ENCODE data around the gene LAMTOR2. TPM values are rescaled to one million over a fixed set of nuclear protein-coding genes. Genes with fewer than 3 reads are reported as not detected.

LAMTOR2 gene
- total and polyA plus RNA-seq, 9 donors, result 20.1 to 66.1 (median 24.9) TPM

DNA sequence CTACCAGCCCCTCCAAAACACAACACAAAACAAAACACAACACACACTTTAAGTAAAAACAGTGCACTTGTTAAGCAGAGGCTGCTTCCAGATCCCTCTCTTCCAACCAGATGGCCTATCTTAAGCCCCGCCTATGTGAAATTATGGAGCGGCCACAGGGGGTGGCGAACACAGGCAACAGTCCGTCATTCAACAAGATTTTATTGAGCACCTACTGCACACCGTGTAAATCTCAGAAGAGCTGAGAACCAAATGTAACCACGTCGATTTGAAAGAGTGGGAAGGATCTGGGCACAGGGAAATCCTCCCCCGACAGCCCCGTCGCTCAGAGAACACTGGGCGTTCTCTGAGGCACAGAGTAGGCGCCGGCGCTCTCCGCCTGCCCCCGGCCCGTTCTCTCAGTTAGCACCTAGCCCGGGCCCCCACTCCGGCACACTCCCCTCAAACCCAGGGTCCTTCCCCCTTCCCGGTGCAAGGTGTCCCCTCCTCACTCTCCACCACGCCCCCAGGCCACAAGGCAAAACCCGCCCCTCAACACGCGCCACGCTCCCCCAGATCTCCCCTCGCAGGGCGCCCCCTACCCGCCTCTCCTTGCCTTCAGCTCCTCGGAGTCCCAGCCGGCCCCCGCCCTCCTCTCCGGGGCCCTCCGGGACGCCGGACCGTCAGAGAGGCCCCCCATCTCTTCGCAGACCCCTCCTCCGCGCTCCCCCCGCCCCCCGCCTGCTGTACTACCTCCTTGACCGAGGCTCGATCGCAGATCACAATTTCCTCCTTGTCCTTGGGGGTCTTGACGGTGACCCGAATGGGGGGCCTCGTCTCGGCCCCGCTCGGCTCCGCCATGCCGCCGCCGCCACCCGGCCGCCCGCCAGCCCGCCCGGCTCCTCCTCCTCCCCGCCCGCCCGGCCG, 1.5 kb upstream of the LAMTOR2 start:
- peak overlapping the region; percentile 41 to 82 for H3K27ac ChIP-seq
- intact Hi-C loops (cut with DNase I), result no loop called here
- peak overlapping the region; percentile 83 for H3K4me3 ChIP-seq

DNA sequence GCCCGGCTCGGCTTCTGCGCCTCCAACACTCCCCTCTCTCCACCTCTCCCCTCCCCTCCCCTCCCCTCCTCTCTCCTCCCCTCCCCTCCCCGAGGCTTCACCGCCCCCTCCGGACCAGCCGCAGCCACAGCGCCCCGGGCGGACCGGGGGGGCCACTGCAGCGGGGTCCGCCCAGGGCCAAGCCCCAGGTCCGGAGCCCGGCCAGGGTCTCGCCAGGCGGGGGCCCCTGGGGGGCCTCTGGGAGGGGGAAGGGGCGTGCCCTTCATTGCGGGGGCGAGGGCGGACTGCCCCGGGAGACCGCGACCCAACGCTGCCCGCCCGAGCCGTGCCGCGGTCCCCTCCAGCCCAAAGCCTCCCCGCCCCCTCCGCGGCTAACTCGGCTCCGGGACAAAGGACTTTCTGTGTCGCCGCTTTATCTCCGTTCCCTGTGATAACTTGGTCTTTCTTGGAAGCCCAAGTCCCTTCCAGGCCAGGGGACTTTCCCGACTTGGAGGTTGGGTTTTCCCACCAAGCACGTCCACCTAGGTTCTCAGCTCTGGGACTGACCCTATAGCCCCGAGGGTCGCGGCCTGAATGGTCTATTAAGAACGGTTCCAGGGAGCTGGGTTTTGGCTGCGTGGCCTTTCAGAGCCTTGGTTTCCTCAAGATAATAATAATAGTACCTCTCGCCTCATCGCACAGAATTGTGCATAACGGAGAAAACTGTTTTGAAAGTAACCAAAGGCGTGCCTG, 648 bp upstream of the LAMTOR2 start, which contains the start of gene UBQLN4:
Gene UBQLN4, minus strand, starts transcription at position 31 of the 732 bp plus-strand sequence. CDS start 97 bp downstream, outside the sequence.
- intact Hi-C loops (cut with DNase I), result loop anchor here in 1 of 4 donors (2.0 kb wide), 1 partner anchor 27 kb away; no protein-coding TSS in a partner anchor
- Histone ChIP-seq H3K27me3 (no peaks in the 10 kb centered on the region), H3K36me3 (no peaks in the 10 kb centered on the region), H3K27ac (peak within 1 kb of the TSS; percentile 82 to 84), H3K4me3 (peak within 1 kb of the TSS; percentile 83), H3K4me1 (ENCODE audit: insufficient read depth) (no peaks in the 10 kb centered on the region), H3K9me3 (no peaks in the 10 kb centered on the region)
- peak; percentile 87 to 92 (median 89) for DNase-seq
- WGBS, 3 donors, result 0 to 1% (median 1%) methylated on average over 33 to 46 of the region's 49 CpGs
- no peak for TF ChIP-seq POLR2A (IDR thresholded peaks at IDR 0.05)
- TF ChIP-seq, protein P1, sequence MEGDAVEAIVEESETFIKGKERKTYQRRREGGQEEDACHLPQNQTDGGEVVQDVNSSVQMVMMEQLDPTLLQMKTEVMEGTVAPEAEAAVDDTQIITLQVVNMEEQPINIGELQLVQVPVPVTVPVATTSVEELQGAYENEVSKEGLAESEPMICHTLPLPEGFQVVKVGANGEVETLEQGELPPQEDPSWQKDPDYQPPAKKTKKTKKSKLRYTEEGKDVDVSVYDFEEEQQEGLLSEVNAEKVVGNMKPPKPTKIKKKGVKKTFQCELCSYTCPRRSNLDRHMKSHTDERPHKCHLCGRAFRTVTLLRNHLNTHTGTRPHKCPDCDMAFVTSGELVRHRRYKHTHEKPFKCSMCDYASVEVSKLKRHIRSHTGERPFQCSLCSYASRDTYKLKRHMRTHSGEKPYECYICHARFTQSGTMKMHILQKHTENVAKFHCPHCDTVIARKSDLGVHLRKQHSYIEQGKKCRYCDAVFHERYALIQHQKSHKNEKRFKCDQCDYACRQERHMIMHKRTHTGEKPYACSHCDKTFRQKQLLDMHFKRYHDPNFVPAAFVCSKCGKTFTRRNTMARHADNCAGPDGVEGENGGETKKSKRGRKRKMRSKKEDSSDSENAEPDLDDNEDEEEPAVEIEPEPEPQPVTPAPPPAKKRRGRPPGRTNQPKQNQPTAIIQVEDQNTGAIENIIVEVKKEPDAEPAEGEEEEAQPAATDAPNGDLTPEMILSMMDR (IDR thresholded peaks at IDR 0.05), result peak in 2 of 3 donors; percentile 26 to 56
- TF ChIP-seq EP300 (IDR thresholded peaks at IDR 0.05), result no peak

More for the DNA sequence above, 1.5 kb upstream of the LAMTOR2 start:
- Histone ChIP-seq H3K4me1 (ENCODE audit: insufficient read depth) (no peaks in the 10 kb centered on the region), H3K9me3 (no peaks in the 10 kb centered on the region), H3K36me3 (no peaks in the 10 kb centered on the region), H3K27me3 (no peaks in the 10 kb centered on the region)
- 0 to 1% (median 0%) methylated on average over 30 to 60 of the region's 63 CpGs for WGBS, 3 donors
- peak; percentile 65 to 81 (median 80) for DNase-seq
- no peak for TF ChIP-seq EP300 (IDR thresholded peaks at IDR 0.05)
- TF ChIP-seq, protein P1 (IDR thresholded peaks at IDR 0.05), result no peak
- no peak for TF ChIP-seq POLR2A (IDR thresholded peaks at IDR 0.05)

DNA sequence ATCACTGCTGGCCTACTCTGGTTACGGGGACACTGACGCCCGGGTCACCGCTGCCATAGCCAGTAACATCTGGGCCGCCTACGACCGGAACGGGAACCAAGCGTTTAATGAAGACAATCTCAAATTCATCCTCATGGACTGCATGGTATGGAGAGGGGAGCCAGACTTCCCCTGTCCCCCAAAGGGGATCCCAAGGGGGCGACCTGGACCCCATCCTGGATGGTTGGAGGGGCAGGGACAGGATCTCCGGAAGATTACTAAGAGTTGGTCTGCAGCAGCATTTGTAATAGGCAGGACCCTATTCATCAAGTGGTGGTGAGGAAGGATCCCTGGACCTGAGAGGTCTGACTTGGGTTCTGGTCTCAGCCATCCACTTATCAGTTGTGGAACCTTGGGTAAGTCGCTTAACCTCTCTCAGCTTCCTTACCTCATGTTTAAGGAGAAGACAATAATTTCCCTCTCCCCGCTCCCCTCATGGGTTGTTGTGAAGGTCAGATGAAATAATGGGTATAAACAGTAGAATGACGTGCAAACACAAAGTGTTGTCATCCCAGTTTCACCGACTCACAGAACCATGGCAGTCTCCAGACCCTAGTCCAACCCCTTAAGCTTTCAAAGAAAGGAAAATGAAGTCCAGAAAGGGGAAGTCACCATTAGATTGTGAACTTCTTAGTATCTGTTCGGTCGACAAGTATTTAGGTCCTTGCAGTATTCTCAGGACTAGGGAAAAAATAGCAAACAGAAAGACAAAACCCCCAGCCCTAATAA, 883 bp downstream of the LAMTOR2 start:
- H3K9me3 ChIP-seq, result no peaks in the 10 kb centered on the region
- 22 to 24% (median 23%) methylated on average over 17 of the region's 17 CpGs for WGBS, 3 donors
- DNase-seq, result no peak
- no peaks in the 10 kb centered on the region for H3K4me1 ChIP-seq (ENCODE audit: insufficient read depth)
- H3K27ac ChIP-seq, result peak overlapping the region in 1 of 2 donors; percentile 24
- H3K4me3 ChIP-seq, result peak overlapping the region; percentile 83
- TF ChIP-seq, protein P1 (IDR thresholded peaks at IDR 0.05), result no peak
- H3K36me3 ChIP-seq, result no peaks in the 10 kb centered on the region
- intact Hi-C loops (cut with DNase I), result loop anchor here in 1 of 4 donors (2.0 kb wide), 1 partner anchor 25 kb away; no protein-coding TSS in a partner anchor
- no peaks in the 10 kb centered on the region for H3K27me3 ChIP-seq
